IgD-negative memory B cell (primary cell): ENCODE measurements around the gene AIRE. TPM values are rescaled to one million over a fixed set of nuclear protein-coding genes. Genes with fewer than 3 reads are reported as not detected.
"Not testable (repeated sequence)": the region's sequence is repeated elsewhere in the genome, so short reads cannot be mapped to it uniquely, and the experiment has no call there.

Experiments
- H3K27ac Mint-ChIP-seq, 3 donors: one replicate each; pipeline ENCODE4 v1.8.0; 2020 to 2022; ENCODE audit warnings: mild to moderate bottlenecking in 3 of 3, mixed read lengths in 3 of 3, moderate library complexity in 1 of 3
- H3K27me3 Mint-ChIP-seq: one replicate; pipeline ENCODE4 v1.8.0; 2021; ENCODE audit warnings: mixed read lengths
- H3K36me3 Mint-ChIP-seq: one replicate; pipeline ENCODE4 v1.8.0; 2020; ENCODE audit warnings: mild to moderate bottlenecking, mixed read lengths
- H3K4me1 Mint-ChIP-seq, 3 donors: one replicate each; pipeline ENCODE4 v1.8.0; 2020 to 2022; ENCODE audit warnings: mixed read lengths in 3 of 3, mild to moderate bottlenecking in 1 of 3
- H3K4me3 Mint-ChIP-seq, 4 donors: one replicate each; pipeline ENCODE4 v1.8.0; 2020 to 2022; ENCODE audit warnings: mild to moderate bottlenecking in 4 of 4, mixed read lengths in 4 of 4, moderate library complexity in 3 of 4
- H3K9me3 Mint-ChIP-seq, 3 donors: one replicate each; pipeline ENCODE4 v1.8.0; 2020 to 2021; ENCODE audit warnings: mixed read lengths in 3 of 3, mild to moderate bottlenecking in 1 of 3
- polyA plus RNA-seq: library from polyadenylated mRNA; unstranded; fragments of 300-500 nt; fragmentation: Illumina TruSeq; gene quantifications from one replicate; pipeline ENCODE4 v1.2.3, GENCODE V29; 2021

Gene AIRE
- 0.45 TPM for polyA plus RNA-seq

- H3K9me3 Mint-ChIP-seq, result no peaks in the 10 kb centered on the region
- H3K4me3 Mint-ChIP-seq, result no peak within 1 kb of the TSS
- no peaks in the 10 kb centered on the region for H3K36me3 Mint-ChIP-seq
- H3K27me3 Mint-ChIP-seq, result peaks cover 5% of the 10 kb centered on the region
- H3K27ac Mint-ChIP-seq, result no peak within 1 kb of the TSS
- peaks cover 3 to 9% (median 5%) of the 10 kb centered on the region in 3 donors for H3K4me1 Mint-ChIP-seq
These were observed at the start of gene AIRE for GRCh38 chr21:44285138-44285992. Gene AIRE (plus strand): TSS chr21:44285876. CDS start chr21:44286007, 131 bp downstream.

- H3K27ac Mint-ChIP-seq, H3K4me3 Mint-ChIP-seq, H3K4me1 Mint-ChIP-seq, H3K27me3 Mint-ChIP-seq, H3K36me3 Mint-ChIP-seq, H3K9me3 Mint-ChIP-seq: not testable (repeated sequence)
These were observed 45.3 kb upstream of the AIRE start for GRCh38 chr21:44240353-44240752.

- not testable (repeated sequence) for H3K4me3 Mint-ChIP-seq, H3K9me3 Mint-ChIP-seq, H3K27me3 Mint-ChIP-seq, H3K27ac Mint-ChIP-seq, H3K4me1 Mint-ChIP-seq, H3K36me3 Mint-ChIP-seq
These were observed 44.8 kb upstream of the AIRE start, which contains the start of gene ICOSLG for GRCh38 chr21:44240842-44241241. Gene ICOSLG (minus strand): TSS chr21:44240943. CDS start chr21:44240817, 126 bp downstream.

- not testable (repeated sequence) for H3K36me3 Mint-ChIP-seq, H3K4me1 Mint-ChIP-seq, H3K4me3 Mint-ChIP-seq, H3K27me3 Mint-ChIP-seq, H3K27ac Mint-ChIP-seq, H3K9me3 Mint-ChIP-seq
These were observed 44.4 kb upstream of the AIRE start for GRCh38 chr21:44241281-44241680.

GRCh38 chr21:44243980-44244379, 41.7 kb upstream of the AIRE start:
- H3K4me3 Mint-ChIP-seq, H3K27ac Mint-ChIP-seq, H3K36me3 Mint-ChIP-seq, H3K27me3 Mint-ChIP-seq, H3K9me3 Mint-ChIP-seq, H3K4me1 Mint-ChIP-seq: not testable (repeated sequence)

- not testable (repeated sequence) for H3K27ac Mint-ChIP-seq, H3K9me3 Mint-ChIP-seq, H3K27me3 Mint-ChIP-seq, H3K4me3 Mint-ChIP-seq, H3K4me1 Mint-ChIP-seq, H3K36me3 Mint-ChIP-seq
These were observed 37.8 kb upstream of the AIRE start for GRCh38 chr21:44247904-44248303.

- not testable (repeated sequence) for H3K27me3 Mint-ChIP-seq, H3K27ac Mint-ChIP-seq, H3K9me3 Mint-ChIP-seq, H3K4me3 Mint-ChIP-seq, H3K36me3 Mint-ChIP-seq, H3K4me1 Mint-ChIP-seq
These were observed 36.3 kb upstream of the AIRE start for GRCh38 chr21:44249204-44250037.

GRCh38 chr21:44253832-44254710, 31.6 kb upstream of the AIRE start:
- no peak overlapping the region for H3K27ac Mint-ChIP-seq
- no peaks in the 10 kb centered on the region for H3K9me3 Mint-ChIP-seq
- no peaks in the 10 kb centered on the region for H3K36me3 Mint-ChIP-seq
- H3K27me3 Mint-ChIP-seq, result peaks cover 6% of the 10 kb centered on the region
- no peak overlapping the region for H3K4me3 Mint-ChIP-seq
- peaks cover 0 to 2% (median 1%) of the 10 kb centered on the region in 3 donors for H3K4me1 Mint-ChIP-seq

GRCh38 chr21:44255511-44255981, 30.1 kb upstream of the AIRE start:
- no peaks in the 10 kb centered on the region for H3K9me3 Mint-ChIP-seq
- no peak overlapping the region for H3K4me3 Mint-ChIP-seq
- H3K27me3 Mint-ChIP-seq, result peaks cover 6% of the 10 kb centered on the region
- no peaks in the 10 kb centered on the region for H3K36me3 Mint-ChIP-seq
- peaks cover 0 to 2% (median 1%) of the 10 kb centered on the region in 3 donors for H3K4me1 Mint-ChIP-seq
- peak overlapping the region in 1 of 3 donors; percentile 59 for H3K27ac Mint-ChIP-seq

- H3K4me1 Mint-ChIP-seq, result peaks cover 0 to 2% (median 1%) of the 10 kb centered on the region in 3 donors
- H3K4me3 Mint-ChIP-seq, result peak overlapping the region in 1 of 4 donors; percentile 57
- no peak overlapping the region for H3K27ac Mint-ChIP-seq
- H3K9me3 Mint-ChIP-seq, result no peaks in the 10 kb centered on the region
- no peaks in the 10 kb centered on the region for H3K36me3 Mint-ChIP-seq
- H3K27me3 Mint-ChIP-seq, result peaks cover 6% of the 10 kb centered on the region
These were observed 27.5 kb upstream of the AIRE start for GRCh38 chr21:44258056-44258725.

- peaks cover 6% of the 10 kb centered on the region for H3K27me3 Mint-ChIP-seq
- H3K4me3 Mint-ChIP-seq, result peak overlapping the region in 1 of 4 donors; percentile 36
- H3K27ac Mint-ChIP-seq, result no peak overlapping the region
- H3K9me3 Mint-ChIP-seq, result no peaks in the 10 kb centered on the region
- H3K4me1 Mint-ChIP-seq, result peaks cover 0 to 2% (median 1%) of the 10 kb centered on the region in 3 donors
- no peaks in the 10 kb centered on the region for H3K36me3 Mint-ChIP-seq
These were observed 26.5 kb upstream of the AIRE start for GRCh38 chr21:44259082-44259705.

GRCh38 chr21:44260066-44260465, 25.6 kb upstream of the AIRE start:
- H3K27ac Mint-ChIP-seq, result no peak overlapping the region
- peaks cover 3% of the 10 kb centered on the region for H3K27me3 Mint-ChIP-seq

GRCh38 chr21:44260791-44261631, 24.7 kb upstream of the AIRE start:
- Mint-ChIP-seq H3K4me1 (no peaks in the 10 kb centered on the region), H3K9me3 (no peaks in the 10 kb centered on the region), H3K36me3 (no peaks in the 10 kb centered on the region), H3K27ac (no peak overlapping the region), H3K4me3 (no peak overlapping the region), H3K27me3 (peaks cover 3% of the 10 kb centered on the region)

More at GRCh38 chr21:44260066-44260465, 25.6 kb upstream of the AIRE start:
- Mint-ChIP-seq H3K4me1 (no peaks in the 10 kb centered on the region), H3K9me3 (no peaks in the 10 kb centered on the region), H3K4me3 (no peak overlapping the region), H3K36me3 (no peaks in the 10 kb centered on the region)
